Mesendoderm (in vitro differentiated cells): ENCODE measurements around the gene DLGAP3.

Experiments
- DNase-seq: peaks from one replicate; pipeline ENCODE4 v3.0.0; 2013
- H2AK5ac ChIP-seq: 2 replicates; pipeline ENCODE4 v1.6.1; 2013; ENCODE audit warnings: low read length, inconsistent platforms
- H2BK120ac ChIP-seq: 2 replicates; pipeline ENCODE4 v1.6.1; 2013; ENCODE audit warnings: low read depth, mild to moderate bottlenecking, low read length, moderate library complexity, mixed read lengths
- H2BK15ac ChIP-seq: replicated peaks from 2 replicates; pipeline ENCODE4 v1.6.1; 2013; ENCODE audit warnings: low read depth, mild to moderate bottlenecking, moderate library complexity
- H2BK5ac ChIP-seq: 2 replicates; pipeline ENCODE4 v1.6.1; 2013; ENCODE audit warnings: low read length, inconsistent platforms
- H3K18ac ChIP-seq: 2 replicates; pipeline ENCODE4 v1.6.1; 2013; ENCODE audit warnings: mild to moderate bottlenecking, low read length, mixed read lengths
- H3K23ac ChIP-seq: one replicate; pipeline ENCODE4 v1.6.1; 2013; ENCODE audit warnings: low read length
- H3K27ac ChIP-seq: 2 replicates; pipeline ENCODE4 v1.5.1; 2013; ENCODE audit warnings: low read depth, mild to moderate bottlenecking, inconsistent platforms, low read length, moderate library complexity
- H3K27me3 ChIP-seq: 2 replicates; pipeline ENCODE4 v1.6.1; 2013; ENCODE audit warnings: low read length, control low read depth, mild to moderate bottlenecking, inconsistent platforms; ENCODE audit not compliant: insufficient read depth, poor library complexity
- H3K36me3 ChIP-seq: 2 replicates; pipeline ENCODE4 v1.6.1; 2013; ENCODE audit warnings: low read length, inconsistent platforms; ENCODE audit not compliant: control insufficient read depth, insufficient read depth
- H3K4ac ChIP-seq: one replicate; pipeline ENCODE4 v1.6.1; 2013; ENCODE audit warnings: low read depth, mild to moderate bottlenecking, low read length, moderate library complexity
- H3K4me1 ChIP-seq: 2 replicates; pipeline ENCODE4 v1.6.1; 2013; ENCODE audit warnings: low read depth, low read length, inconsistent platforms; ENCODE audit not compliant: control insufficient read depth
- H3K4me2 ChIP-seq: 2 replicates; pipeline ENCODE4 v1.6.1; 2013; ENCODE audit warnings: low read length
- H3K4me3 ChIP-seq: 2 replicates; pipeline ENCODE4 v1.5.1; 2013; ENCODE audit warnings: mild to moderate bottlenecking, low read length
- H3K56ac ChIP-seq: one replicate; pipeline ENCODE4 v1.6.1; 2013; ENCODE audit warnings: low read length
- H3K79me1 ChIP-seq: 2 replicates; pipeline ENCODE4 v1.6.1; 2013; ENCODE audit warnings: low read length, inconsistent platforms
- H3K79me2 ChIP-seq: 2 replicates; pipeline ENCODE4 v1.6.1; 2013; ENCODE audit warnings: mild to moderate bottlenecking, low read length; ENCODE audit not compliant: control insufficient read depth, insufficient read depth
- H3K9ac ChIP-seq: 2 replicates; pipeline ENCODE4 v1.6.1; 2013; ENCODE audit warnings: low read length, inconsistent platforms
- H4K5ac ChIP-seq: one replicate; pipeline ENCODE4 v1.6.1; 2013; ENCODE audit warnings: low read length
- H4K8ac ChIP-seq: one replicate; pipeline ENCODE4 v1.6.1; 2013; ENCODE audit warnings: low read depth, mild to moderate bottlenecking, control low read depth, low read length, moderate library complexity
- WGBS: extraction: QIAGEN DNeasy Blood & Tissue Kit; methylation state at CpG from one replicate; pipeline ENCODE4 v1.1.7; 2013; ENCODE audit warnings: low lambda C conversion rate, missing lambda C conversion rate; ENCODE audit not compliant: insufficient coverage; ENCODE audit errors: extremely low coverage; 5-methylcytosine and 5-hydroxymethylcytosine counted together

DLGAP3 gene

GRCh38 chr1:34899471-34899870, 30.0 kb downstream of the DLGAP3 start:
- Histone ChIP-seq H4K8ac (no peak overlapping the region), H3K4me2 (no peak overlapping the region), H2BK5ac (no peak overlapping the region), H2BK15ac (no peak overlapping the region), H3K79me2 (no peaks in the 10 kb centered on the region), H3K18ac (no peak overlapping the region), H2AK5ac (no peak overlapping the region), H3K23ac (no peak overlapping the region), H3K27ac (no peak overlapping the region), H3K79me1 (no peaks in the 10 kb centered on the region), H3K56ac (no peak overlapping the region), H3K4me3 (no peak overlapping the region), H4K5ac (no peak overlapping the region), H3K4ac (no peak overlapping the region), H2BK120ac (no peak overlapping the region), H3K27me3 (no peaks in the 10 kb centered on the region), H3K36me3 (no peaks in the 10 kb centered on the region), H3K9ac (no peak overlapping the region), H3K4me1 (no peaks in the 10 kb centered on the region)
- WGBS: no CpG with 5 or more reads among the region's 4 CpGs
- no peak for DNase-seq

GRCh38 chr1:34898330-34898761, 31.1 kb downstream of the DLGAP3 start:
- H2BK120ac ChIP-seq: no peak overlapping the region
- H2BK5ac ChIP-seq: no peak overlapping the region
- no peak overlapping the region for H3K23ac ChIP-seq

GRCh38 chr1:34896612-34897011, 32.8 kb downstream of the DLGAP3 start:
- Histone ChIP-seq H3K23ac (no peak overlapping the region), H3K79me1 (no peaks in the 10 kb centered on the region), H3K79me2 (no peaks in the 10 kb centered on the region), H3K4me3 (no peak overlapping the region), H3K4me1 (no peaks in the 10 kb centered on the region), H3K9ac (no peak overlapping the region), H3K4ac (no peak overlapping the region), H2BK120ac (no peak overlapping the region), H2BK15ac (no peak overlapping the region), H2BK5ac (no peak overlapping the region), H4K8ac (no peak overlapping the region), H3K27ac (no peak overlapping the region), H3K4me2 (no peak overlapping the region), H3K27me3 (no peaks in the 10 kb centered on the region), H2AK5ac (no peak overlapping the region), H3K56ac (no peak overlapping the region), H4K5ac (no peak overlapping the region), H3K18ac (no peak overlapping the region), H3K36me3 (no peaks in the 10 kb centered on the region)
- no CpG with 5 or more reads among the region's 1 CpG for WGBS
- DNase-seq: no peak

More at GRCh38 chr1:34898330-34898761, 31.1 kb downstream of the DLGAP3 start:
- Histone ChIP-seq H3K56ac (no peak overlapping the region), H3K4me2 (no peak overlapping the region), H4K5ac (no peak overlapping the region), H3K27me3 (no peaks in the 10 kb centered on the region), H3K18ac (no peak overlapping the region), H3K36me3 (no peaks in the 10 kb centered on the region), H3K4ac (no peak overlapping the region), H3K79me1 (no peaks in the 10 kb centered on the region), H3K79me2 (no peaks in the 10 kb centered on the region), H3K27ac (no peak overlapping the region), H3K4me3 (no peak overlapping the region), H2AK5ac (no peak overlapping the region), H2BK15ac (no peak overlapping the region), H3K9ac (no peak overlapping the region), H3K4me1 (no peaks in the 10 kb centered on the region), H4K8ac (no peak overlapping the region)
- no peak for DNase-seq
- WGBS: no CpG with 5 or more reads among the region's 2 CpGs

- H3K4ac ChIP-seq: no peak overlapping the region
- no peak overlapping the region for H3K18ac ChIP-seq
- no peaks in the 10 kb centered on the region for H3K27me3 ChIP-seq
- no peak overlapping the region for H3K56ac ChIP-seq
- no peak overlapping the region for H3K23ac ChIP-seq
- no peak overlapping the region for H2BK15ac ChIP-seq
- no peak overlapping the region for H3K4me3 ChIP-seq
- H2BK120ac ChIP-seq: no peak overlapping the region
- H3K4me1 ChIP-seq: no peaks in the 10 kb centered on the region
- no peaks in the 10 kb centered on the region for H3K79me1 ChIP-seq
- no peak overlapping the region for H4K8ac ChIP-seq
- H3K27ac ChIP-seq: no peak overlapping the region
- no CpG with 5 or more reads among the region's 4 CpGs for WGBS
- DNase-seq: no peak
- H3K79me2 ChIP-seq: no peaks in the 10 kb centered on the region
- H3K36me3 ChIP-seq: no peaks in the 10 kb centered on the region
- H2BK5ac ChIP-seq: no peak overlapping the region
- H3K9ac ChIP-seq: no peak overlapping the region
- no peak overlapping the region for H4K5ac ChIP-seq
- H2AK5ac ChIP-seq: no peak overlapping the region
- no peak overlapping the region for H3K4me2 ChIP-seq
Measured at GRCh38 chr1:34889705-34890104, 39.7 kb downstream of the DLGAP3 start.

GRCh38 chr1:34887593-34887992, 41.9 kb downstream of the DLGAP3 start:
- Histone ChIP-seq H3K36me3 (no peaks in the 10 kb centered on the region), H3K56ac (no peak overlapping the region), H3K9ac (no peak overlapping the region), H4K8ac (no peak overlapping the region), H2AK5ac (no peak overlapping the region), H3K27me3 (no peaks in the 10 kb centered on the region), H3K4me1 (no peaks in the 10 kb centered on the region), H3K27ac (no peak overlapping the region), H3K4me2 (no peak overlapping the region), H4K5ac (no peak overlapping the region), H2BK5ac (no peak overlapping the region), H3K4me3 (no peak overlapping the region), H2BK15ac (no peak overlapping the region), H3K79me2 (no peaks in the 10 kb centered on the region), H3K79me1 (no peaks in the 10 kb centered on the region), H3K23ac (no peak overlapping the region), H2BK120ac (no peak overlapping the region), H3K4ac (no peak overlapping the region), H3K18ac (no peak overlapping the region)
- no peak for DNase-seq
- no CpG with 5 or more reads among the region's 4 CpGs for WGBS
